Thyroid gland (tissue), 4 donors: ENCODE data around the gene COL25A1. TPM values are rescaled to one million over a fixed set of nuclear protein-coding genes. Genes with fewer than 3 reads are reported as not detected.

Source experiments
- DNase-seq, 2 donors: peaks; one replicate each; pipeline ENCODE4 v3.0.0-alpha.2; 2019
- H3K27ac ChIP-seq, 3 donors: fragments of 200-600 bp; sonication (generic); 1 replicate in 2 of 3; 2 replicates in 1 of 3; pipeline ENCODE4 v1.5.1; 2016 to 2019; ENCODE audit warnings: mild to moderate bottlenecking in 1 of 3, moderate library complexity in 1 of 3
- H3K27me3 ChIP-seq: fragments of 200-600 bp; sonication (generic); one replicate; pipeline ENCODE4 v1.5.1; 2019
- H3K36me3 ChIP-seq, 2 donors: fragments of 200-600 bp; sonication (generic); one replicate each; pipeline ENCODE4 v1.5.1; 2016 to 2019
- H3K4me1 ChIP-seq, 2 donors: fragments of 200-600 bp; sonication (generic); one replicate each; pipeline ENCODE4 v1.5.1; 2017 to 2019
- H3K4me3 ChIP-seq, 3 donors: fragments of 200-600 bp; sonication (generic); replicated peaks in 1 of 3; 1 replicate in 2 of 3; 2 replicates in 1 of 3; pipeline ENCODE4 v1.5.1; 2016; ENCODE audit warnings: mild to moderate bottlenecking in 1 of 3
- H3K9me3 ChIP-seq: fragments of 200-600 bp; sonication (generic); one replicate; pipeline ENCODE4 v1.5.1; 2017
- CTCF ChIP-seq, 6 experiments: fragments of 200-600 bp in 3 of 6; fragments of 450-650 bp in 3 of 6; sonication (generic) in 3 of 6; IDR thresholded peaks; one replicate each; pipeline ENCODE4 v1.5.1; 2016 to 2019; ENCODE audit warnings: antibody characterized with exemption in 6 of 6, mild to moderate bottlenecking in 2 of 6, inconsistent platforms in 1 of 6, moderate library complexity in 1 of 6
- POLR2A ChIP-seq, 2 donors: fragments of 450-650 bp; IDR thresholded peaks; one replicate each; pipeline ENCODE4 v1.6.1; 2017; ENCODE audit warnings: antibody characterized with exemption in 2 of 2, mild to moderate bottlenecking in 2 of 2, moderate library complexity in 1 of 2
- WGBS, 2 donors: methylation state at CpG; one replicate each; pipeline ENCODE4 v1.1.5; 2017; 5-methylcytosine and 5-hydroxymethylcytosine counted together
- intact Hi-C: fragments of 100-400 bp; cut with DNase I; formaldehyde crosslinking; loops from one replicate; pipeline ENCODE4 v1.15.1; 2023
- total RNA-seq, 4 donors: library from RNA; depleted of rRNA; stranded (reverse); fragments of >200 nt; gene quantifications; one replicate each; pipeline ENCODE4 v1.2.3, GENCODE V29; 2016

Gene COL25A1
- total RNA-seq, 4 donors from 2014 or later = 5.5 to 21.0 (median 7.1) TPM

DNA sequence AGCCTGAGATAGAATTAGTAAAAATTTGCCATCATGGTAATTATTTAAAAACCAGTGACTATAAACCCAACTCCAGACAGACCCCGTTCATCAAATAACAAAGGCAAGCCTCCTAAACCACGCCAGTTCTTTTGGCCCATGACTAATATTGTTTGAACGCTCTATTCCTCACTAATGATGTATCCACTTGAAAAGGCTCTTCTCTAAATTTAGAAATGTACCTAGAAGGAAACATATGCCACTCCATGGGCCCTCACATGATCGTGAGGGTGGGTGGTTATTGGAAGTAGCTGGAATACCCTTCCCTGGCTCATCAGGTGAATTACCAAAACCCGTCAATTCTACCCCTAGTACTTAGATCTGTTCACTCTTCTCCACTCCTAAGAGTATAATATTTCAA is 249.2 kb downstream of the COL25A1 start:
- Histone ChIP-seq H3K27me3 (no peaks in the 10 kb centered on the region), H3K4me1 (no peaks in the 10 kb centered on the region), H3K9me3 (no peaks in the 10 kb centered on the region), H3K36me3 (no peaks in the 10 kb centered on the region), H3K27ac (no peak overlapping the region), H3K4me3 (no peak overlapping the region)
- 82 to 85% methylated on average over 5 of the region's 5 CpGs for WGBS, 2 donors
- TF ChIP-seq POLR2A (IDR thresholded peaks at IDR 0.05) = no peak
- no peak for TF ChIP-seq CTCF (IDR thresholded peaks at IDR 0.05)
- intact Hi-C loops = no loop called here
- no peak for DNase-seq

GRCh38 chr4:109052821-109053220 is 249.6 kb downstream of the COL25A1 start:
- Histone ChIP-seq H3K4me1 (no peaks in the 10 kb centered on the region), H3K27ac (no peak overlapping the region), H3K36me3 (no peaks in the 10 kb centered on the region), H3K4me3 (no peak overlapping the region), H3K27me3 (no peaks in the 10 kb centered on the region), H3K9me3 (no peaks in the 10 kb centered on the region)
- TF ChIP-seq CTCF (IDR thresholded peaks at IDR 0.05) (no peak), POLR2A (IDR thresholded peaks at IDR 0.05) (no peak)
- no peak for DNase-seq
- intact Hi-C loops = no loop called here
- WGBS, 2 donors = 71 to 88% methylated on average over 1 of the region's 1 CpG

DNA sequence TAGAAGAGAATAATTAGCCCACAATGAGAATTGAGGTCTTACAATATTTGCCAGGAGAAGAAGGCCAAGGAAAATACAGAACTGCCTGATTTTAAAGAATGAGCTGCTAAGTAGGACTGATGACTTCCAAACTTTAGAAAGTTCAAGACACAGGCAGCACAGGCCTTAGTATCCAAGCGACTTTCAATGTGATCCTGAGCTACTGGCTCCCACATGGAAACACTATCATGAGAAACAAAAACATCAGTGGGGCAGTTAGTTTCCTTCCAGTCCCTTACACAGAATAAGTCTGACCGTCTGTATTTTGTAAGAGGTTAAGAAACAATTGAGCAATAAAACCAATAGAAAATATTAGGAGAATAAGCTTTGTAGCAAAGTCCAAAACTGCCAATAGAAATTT is 251.4 kb downstream of the COL25A1 start:
- no peak for DNase-seq
- H3K36me3 ChIP-seq = no peaks in the 10 kb centered on the region
- WGBS, 2 donors = 81 to 82% methylated on average over 2 of the region's 2 CpGs
- TF ChIP-seq POLR2A (IDR thresholded peaks at IDR 0.05) (no peak), CTCF (IDR thresholded peaks at IDR 0.05) (no peak)
- intact Hi-C loops = no loop called here
- no peaks in the 10 kb centered on the region for H3K4me1 ChIP-seq
- H3K4me3 ChIP-seq = no peak overlapping the region
- H3K9me3 ChIP-seq = no peaks in the 10 kb centered on the region
- H3K27me3 ChIP-seq = no peaks in the 10 kb centered on the region
- H3K27ac ChIP-seq = no peak overlapping the region

DNA sequence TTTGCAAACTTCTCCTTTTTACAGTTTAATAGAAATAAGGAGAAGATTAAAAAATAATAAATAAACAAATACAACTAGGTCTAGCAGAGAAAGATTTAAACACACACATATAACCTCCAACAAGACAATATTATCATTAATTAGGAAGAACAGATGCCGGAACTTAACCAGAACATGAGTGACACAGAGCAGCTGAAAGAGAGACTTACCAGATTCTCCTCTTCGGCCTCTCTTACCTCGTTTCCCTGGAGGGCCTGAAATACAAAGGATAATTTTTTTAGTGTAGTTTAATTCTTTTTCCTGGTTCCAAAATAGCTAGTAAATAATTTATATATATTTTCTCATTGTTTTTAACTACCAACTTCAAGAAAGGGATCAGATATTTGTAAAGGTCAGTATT is 252.5 kb downstream of the COL25A1 start:
- Histone ChIP-seq H3K27me3 (no peaks in the 10 kb centered on the region), H3K27ac (no peak overlapping the region), H3K9me3 (no peaks in the 10 kb centered on the region), H3K36me3 (no peaks in the 10 kb centered on the region), H3K4me1 (no peaks in the 10 kb centered on the region), H3K4me3 (no peak overlapping the region)
- no peak for DNase-seq
- WGBS, 2 donors = 87 to 93% methylated on average over 3 of the region's 3 CpGs
- intact Hi-C loops = no loop called here
- TF ChIP-seq CTCF (IDR thresholded peaks at IDR 0.05) = no peak
- TF ChIP-seq POLR2A (IDR thresholded peaks at IDR 0.05) = no peak

DNA sequence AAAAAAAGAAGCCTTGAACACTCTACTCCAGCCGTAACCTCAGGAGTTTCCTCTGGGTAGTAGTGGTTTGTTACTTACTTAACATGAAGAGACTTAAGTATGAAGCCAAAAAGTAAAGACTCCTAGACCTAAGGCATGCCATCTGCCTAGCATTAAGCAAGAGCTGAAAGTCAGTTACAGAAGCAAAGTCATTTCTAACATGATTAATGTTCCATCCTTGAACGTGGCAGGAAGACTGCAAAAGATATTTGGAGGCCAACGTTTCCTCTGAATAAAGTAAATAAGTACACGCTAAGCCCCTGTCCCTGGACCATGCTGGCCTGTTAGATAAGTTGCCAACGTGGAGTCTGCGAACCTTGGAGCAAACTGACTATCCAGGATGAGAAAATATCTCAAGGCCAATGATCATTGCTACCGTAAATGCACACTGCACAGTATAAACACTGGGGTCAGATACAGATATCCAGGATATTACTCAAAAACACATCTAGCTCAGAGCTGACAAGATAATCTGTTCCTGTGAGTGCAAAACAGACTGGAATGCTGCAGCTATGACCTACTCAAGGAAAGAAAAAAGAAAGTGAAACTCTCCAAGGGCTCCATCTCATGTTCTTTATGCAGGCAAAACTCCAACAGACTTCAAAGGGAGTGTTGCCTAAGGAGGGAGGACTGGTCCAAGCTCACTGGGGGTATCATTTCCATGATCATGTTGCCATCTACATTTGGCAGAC is 255.8 kb downstream of the COL25A1 start:
- no peaks in the 10 kb centered on the region for H3K27me3 ChIP-seq
- no peak overlapping the region for H3K27ac ChIP-seq
- no peak overlapping the region for H3K4me3 ChIP-seq
- H3K4me1 ChIP-seq = no peaks in the 10 kb centered on the region
- intact Hi-C loops = no loop called here
- H3K9me3 ChIP-seq = no peaks in the 10 kb centered on the region
- no peaks in the 10 kb centered on the region for H3K36me3 ChIP-seq
- 62 to 68% methylated on average over 7 of the region's 7 CpGs for WGBS, 2 donors
- no peak for DNase-seq
- no peak for TF ChIP-seq CTCF (IDR thresholded peaks at IDR 0.05)
- no peak for TF ChIP-seq POLR2A (IDR thresholded peaks at IDR 0.05)
